GM12801 (cell line): ENCODE data around the gene OR5C1.

Experiments used
- CTCF ChIP-seq: IDR thresholded peaks from one replicate; pipeline ENCODE4 v1.5.1; 2011; ENCODE audit warnings: control low read depth; ENCODE audit not compliant: insufficient read length; ENCODE audit errors: extremely low read depth

OR5C1 gene

GRCh38 chr9:122822938-122823337 lies 34.2 kb downstream of the OR5C1 start:
- TF ChIP-seq CTCF = no peak

- no peak for TF ChIP-seq CTCF
These were observed 39.0 kb downstream of the OR5C1 start for GRCh38 chr9:122827761-122828093.

- TF ChIP-seq CTCF = no peak
These were observed 43.5 kb downstream of the OR5C1 start for GRCh38 chr9:122832194-122832593.

- no peak for TF ChIP-seq CTCF
These were observed 46.6 kb downstream of the OR5C1 start for GRCh38 chr9:122835313-122835731.

GRCh38 chr9:122837266-122837850 lies 48.6 kb downstream of the OR5C1 start:
- TF ChIP-seq CTCF = no peak
